Measurements from ENCODE around the gene TMEM175.

The TMEM175 gene

GRCh38 chr4:966266-967112, 34.2 kb downstream of the TMEM175 start:
- TF ChIP-seq CTCF (IDR thresholded peaks at IDR 0.05): no peak

GRCh38 chr4:967113-968104, 35.1 kb downstream of the TMEM175 start:
- TF ChIP-seq CTCF (IDR thresholded peaks at IDR 0.05): no peak

GRCh38 chr4:968221-968620, 36.0 kb downstream of the TMEM175 start:
- no peak for TF ChIP-seq CTCF (IDR thresholded peaks at IDR 0.05)

- TF ChIP-seq CTCF (IDR thresholded peaks at IDR 0.05): no peak
Measured at GRCh38 chr4:968621-969394, 36.5 kb downstream of the TMEM175 start.

- TF ChIP-seq CTCF (IDR thresholded peaks at IDR 0.05): no peak
Measured at GRCh38 chr4:970046-970745, 37.9 kb downstream of the TMEM175 start.

- no peak for TF ChIP-seq CTCF (IDR thresholded peaks at IDR 0.05)
Measured at GRCh38 chr4:970854-971520, 38.7 kb downstream of the TMEM175 start.
